ENCODE data around the gene OVOL1.
"Not testable (repeated sequence)": the region's sequence is repeated elsewhere in the genome, so short reads cannot be mapped to it uniquely, and the experiment has no call there.

Gene OVOL1

DNA sequence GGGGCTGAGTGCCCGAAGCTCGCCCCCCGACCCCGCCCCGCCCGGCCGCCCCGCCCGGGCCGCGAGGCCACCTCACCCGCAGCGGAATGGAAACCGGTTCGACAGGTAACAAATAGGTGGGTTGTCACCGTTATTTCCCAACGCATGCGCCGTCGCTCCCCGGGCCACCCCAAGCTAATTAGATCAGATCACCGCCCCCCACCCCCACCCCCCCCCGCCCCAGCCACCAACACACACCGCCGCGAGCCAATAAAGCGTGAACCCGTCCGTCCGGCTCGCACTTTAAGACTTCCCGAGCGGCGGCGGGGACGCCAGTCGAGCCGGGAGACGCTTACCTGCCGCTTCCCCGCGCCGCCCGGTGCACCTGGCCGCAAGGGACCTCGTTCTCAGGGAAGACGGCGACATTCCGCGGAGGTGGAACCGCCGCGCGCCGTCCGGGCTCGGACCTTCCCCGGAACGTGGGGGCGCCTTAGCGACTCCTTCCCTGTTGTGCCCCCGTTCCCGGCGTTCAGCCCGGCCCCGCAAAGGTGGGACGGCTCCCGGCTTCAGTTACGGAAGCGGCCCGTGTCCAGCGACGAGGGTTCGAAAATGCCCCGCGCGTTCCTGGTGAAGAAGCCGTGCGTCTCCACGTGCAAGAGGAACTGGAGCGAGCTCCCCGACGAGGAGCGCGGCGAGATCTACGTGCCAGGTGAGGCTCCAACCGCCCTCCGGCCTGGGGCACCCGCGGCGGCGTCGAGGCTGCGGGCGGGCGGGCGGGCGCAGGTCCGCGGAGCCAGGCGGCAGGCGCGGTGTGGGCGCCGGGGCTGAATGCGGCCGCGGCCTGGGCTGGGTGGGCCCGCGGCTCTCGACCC is at the start of gene OVOL1:
OVOL1 (plus strand) TSS at position 278 of the 851 bp plus-strand sequence; CDS start at position 589, 311 bp downstream.
- no peak for DNase-seq

DNA sequence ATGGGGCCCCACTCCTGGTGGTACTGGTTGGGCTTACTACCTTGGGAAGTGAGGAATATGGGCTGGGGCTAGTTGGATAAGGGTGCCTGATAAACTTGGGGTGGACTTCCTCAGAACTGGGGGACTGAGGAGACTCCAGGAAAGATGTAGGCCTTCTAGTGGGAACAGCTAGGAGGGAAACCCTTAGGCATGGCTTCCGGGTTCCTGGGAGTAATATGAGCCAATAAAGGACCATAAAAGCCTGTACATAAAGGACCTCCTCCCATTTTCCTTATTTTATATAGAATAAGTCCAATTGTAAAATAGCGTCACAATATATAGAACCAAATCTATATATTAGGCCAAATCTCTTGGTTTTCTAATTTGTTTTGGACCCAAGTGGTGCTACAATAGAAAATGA is 47.8 kb upstream of the OVOL1 start:
- no peak for DNase-seq

DNA sequence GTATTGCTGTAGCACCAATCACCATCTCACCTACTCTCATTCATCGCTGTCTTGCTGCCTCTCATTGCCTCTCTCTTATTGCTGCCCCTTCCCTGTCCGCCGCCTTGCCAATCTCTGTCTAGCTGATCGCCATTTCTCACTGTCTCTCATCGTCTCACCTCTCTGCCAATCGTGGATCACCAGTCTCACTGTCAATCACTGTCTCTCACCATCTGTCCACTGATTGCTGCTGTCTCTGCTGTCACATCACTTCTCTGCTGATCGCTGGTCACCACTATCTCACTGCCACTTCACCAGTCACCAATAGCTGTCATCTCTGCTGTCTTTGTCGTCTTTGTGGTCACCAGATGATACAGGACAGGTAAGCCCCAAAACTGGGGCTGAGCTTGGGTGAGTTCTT is 45.7 kb upstream of the OVOL1 start:
- DNase-seq = no peak

DNA sequence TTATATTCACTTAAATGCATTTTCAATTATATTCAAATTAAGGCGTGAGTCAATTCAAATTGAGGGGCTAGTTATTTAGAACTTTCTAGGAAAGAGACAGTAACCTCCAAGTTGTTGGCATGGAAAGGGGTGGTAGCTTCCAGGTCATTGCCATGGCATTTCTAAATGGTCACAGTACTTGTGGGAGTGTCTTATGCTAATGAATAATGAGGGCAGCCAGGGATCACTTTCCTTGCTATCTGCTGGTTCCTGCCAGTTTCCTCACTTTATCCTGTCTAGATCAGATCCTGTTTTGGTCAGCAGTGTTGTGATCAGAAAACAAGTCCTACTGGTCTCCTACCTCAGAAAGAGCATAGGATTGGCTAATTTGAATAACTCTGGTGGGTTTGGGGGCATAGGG is 44.5 kb upstream of the OVOL1 start:
- DNase-seq = no peak

DNA sequence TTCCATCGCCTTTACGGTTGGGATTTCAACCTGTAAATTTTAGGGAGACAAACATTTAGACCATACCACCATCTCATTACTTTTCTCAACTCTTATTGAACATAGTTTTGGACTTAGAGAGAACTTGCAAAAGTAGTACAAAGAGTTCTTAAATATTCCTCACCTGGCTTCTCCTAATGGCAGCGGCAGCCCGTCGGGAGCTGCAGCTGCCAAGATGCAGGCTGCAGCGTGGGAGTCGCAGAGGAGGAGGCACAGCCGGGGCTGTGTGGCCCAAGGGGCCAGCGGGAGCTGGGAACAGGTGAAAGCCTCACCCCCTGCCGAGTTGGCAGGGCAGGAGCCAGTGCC is 43.2 kb upstream of the OVOL1 start:
- no peak for DNase-seq

DNA sequence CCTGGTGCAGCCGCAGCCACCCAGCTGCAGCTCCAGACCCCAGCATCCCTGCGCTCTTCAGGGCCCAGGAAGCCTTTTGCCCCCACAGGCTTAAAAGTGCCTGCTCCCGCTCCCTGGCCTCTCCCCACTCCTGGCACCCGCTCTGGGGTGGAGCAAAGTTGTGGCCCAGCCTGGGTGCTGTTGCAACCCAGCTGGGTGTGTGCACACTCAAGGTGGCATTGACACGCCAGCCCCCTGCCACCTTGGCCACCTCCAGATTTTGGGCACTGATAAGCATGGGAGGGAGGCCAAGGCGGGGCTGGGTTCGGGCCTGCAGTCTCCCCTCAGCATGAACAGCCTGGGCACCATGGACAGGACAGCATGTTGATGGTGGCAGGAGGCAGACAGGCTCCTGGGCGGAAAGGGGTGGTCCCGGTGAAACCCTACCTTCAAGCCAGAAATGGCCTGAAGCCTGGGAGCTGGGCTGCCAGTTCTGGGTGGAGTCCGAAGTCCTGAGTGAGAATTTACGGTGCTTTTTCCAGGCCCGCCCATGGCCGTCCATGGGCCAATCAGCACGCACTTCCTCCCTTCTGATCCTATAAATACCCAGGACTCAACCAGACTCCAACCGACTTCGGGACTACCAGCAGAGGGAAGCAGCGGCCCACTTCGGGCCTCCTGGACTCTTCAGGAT is 42.7 kb upstream of the OVOL1 start:
- DNase-seq = no peak

DNA sequence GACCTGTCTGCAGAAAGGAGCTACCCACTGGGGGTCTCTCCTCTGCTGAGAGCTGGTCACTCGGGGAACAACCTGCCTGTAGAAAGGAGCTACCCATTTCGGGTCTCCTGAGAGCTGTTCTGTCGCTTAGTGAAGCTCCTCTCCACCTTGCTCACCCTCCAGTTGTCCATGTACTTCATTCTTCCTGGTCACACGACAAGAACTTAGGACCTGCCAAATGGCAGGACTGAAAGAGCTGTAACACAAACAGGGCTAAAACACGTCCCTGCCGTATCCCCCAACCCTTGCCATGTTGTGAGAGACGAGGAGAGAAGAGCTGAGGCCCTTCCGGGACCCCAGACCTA is 42.2 kb upstream of the OVOL1 start:
- no peak for DNase-seq

DNA sequence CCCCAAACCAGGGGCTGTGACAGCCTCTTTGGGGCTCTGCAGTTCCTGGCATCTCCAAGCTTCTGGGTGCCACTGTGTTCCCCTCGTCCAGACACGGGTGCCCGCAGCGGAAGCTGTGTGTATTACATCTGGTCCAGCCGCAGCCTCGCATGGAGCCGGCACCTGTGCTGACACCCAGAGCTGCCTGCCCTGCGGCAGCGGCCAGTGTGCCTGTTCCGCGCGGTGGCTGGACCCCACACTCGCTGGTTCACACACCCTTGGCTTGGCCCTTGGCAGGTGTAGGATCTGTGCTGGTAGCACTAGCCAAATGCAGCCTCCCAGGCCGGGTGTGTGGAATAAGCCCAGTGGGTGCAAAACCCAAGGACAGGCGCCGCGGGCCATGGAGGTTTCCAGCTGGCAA is 41.8 kb upstream of the OVOL1 start:
- no peak for DNase-seq

DNA sequence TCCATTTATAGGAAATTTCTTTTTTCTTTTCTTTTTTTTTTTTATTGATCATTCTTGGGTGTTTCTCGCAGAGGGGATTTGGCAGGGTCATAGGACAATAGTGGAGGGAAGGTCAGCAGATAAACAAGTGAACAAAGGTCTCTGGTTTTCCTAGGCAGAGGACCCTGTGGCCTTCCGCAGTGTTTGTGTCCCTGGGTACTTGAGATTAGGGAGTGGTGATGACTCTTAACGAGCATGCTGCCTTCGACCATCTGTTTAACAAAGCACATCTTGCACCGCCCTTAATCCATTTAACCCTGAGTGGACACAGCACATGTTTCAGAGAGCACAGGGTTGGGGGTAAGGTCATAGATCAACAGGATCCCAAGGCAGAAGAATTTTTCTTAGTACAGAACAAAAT is 24.7 kb upstream of the OVOL1 start:
- not testable (repeated sequence) for DNase-seq

DNA sequence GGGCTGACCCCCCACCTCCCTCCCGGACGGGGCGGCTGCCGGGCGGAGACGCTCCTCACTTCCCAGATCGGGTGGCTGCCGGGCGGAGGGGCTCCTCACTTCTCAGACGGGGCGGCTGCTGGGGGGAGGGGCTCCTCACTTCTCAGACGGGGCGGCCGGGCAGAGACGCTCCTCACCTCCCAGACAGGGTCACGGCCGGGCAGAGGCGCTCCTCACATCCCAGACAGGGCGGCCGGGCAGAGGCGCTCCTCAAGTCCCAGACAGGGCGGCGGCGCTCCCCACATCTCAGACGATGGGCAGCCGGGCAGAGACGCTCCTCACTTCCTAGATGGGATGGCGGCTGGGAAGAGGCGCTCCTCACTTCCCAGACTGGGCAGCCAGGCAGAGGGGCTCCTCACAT is 24.0 kb upstream of the OVOL1 start:
- not testable (repeated sequence) for DNase-seq

DNA sequence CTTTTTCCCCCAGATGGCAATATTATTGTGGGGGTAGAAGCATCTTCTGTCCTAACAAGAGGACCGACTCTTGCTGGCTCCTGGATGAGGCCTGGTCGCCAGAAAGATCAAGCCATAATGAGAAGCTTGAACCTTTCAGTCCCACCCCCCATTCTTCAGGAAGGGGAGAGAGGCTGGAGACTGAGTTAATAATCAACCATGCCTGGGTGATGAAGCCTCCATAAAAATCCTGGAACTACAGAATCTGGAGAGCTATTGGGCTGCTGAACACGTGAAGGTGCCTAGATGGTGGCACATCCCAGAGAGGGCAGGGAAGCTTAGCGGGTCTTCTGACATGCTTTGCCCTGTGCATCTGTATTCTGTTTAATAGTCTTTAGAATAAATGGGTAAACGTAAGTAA is 22.4 kb upstream of the OVOL1 start:
- DNase-seq = no peak

DNA sequence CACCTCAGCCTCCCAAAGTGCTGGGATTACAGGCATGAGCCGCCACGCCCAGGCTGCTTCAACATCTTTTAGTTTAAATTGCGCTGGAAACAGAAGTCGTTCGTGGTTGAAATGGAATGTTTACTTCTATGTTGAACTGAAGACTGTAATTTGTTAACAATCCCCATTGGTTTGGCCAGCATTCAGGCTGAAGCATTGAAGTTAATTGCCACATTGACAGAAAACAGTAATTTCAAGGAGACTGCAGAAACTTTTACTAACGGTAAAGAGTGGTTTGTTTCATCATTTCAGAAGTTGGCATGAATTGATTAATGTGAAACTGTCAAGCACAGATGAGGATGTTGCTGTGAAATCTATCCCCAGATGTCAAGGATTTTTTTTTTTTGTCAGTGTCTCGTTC is 20.3 kb upstream of the OVOL1 start:
- DNase-seq = no peak

DNA sequence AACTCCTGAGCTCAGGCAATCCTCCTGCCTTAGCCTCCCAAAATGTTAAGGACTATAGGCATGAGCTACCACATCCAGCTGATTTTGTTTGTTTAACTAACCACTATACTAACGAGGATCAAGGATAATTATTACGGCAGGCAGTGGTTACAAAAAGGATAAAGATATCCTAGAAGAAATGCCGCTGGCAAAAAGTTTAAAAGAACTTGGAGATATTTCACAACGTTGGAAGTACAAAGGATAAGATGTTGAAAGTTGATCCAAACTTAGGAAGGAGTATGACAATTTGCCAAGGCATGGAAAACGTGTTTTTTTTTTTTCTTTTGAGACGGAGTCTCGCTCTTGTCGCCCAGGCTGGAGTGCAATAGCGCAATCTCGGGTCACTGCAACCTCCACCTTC is 19.5 kb upstream of the OVOL1 start:
- no peak for DNase-seq

DNA sequence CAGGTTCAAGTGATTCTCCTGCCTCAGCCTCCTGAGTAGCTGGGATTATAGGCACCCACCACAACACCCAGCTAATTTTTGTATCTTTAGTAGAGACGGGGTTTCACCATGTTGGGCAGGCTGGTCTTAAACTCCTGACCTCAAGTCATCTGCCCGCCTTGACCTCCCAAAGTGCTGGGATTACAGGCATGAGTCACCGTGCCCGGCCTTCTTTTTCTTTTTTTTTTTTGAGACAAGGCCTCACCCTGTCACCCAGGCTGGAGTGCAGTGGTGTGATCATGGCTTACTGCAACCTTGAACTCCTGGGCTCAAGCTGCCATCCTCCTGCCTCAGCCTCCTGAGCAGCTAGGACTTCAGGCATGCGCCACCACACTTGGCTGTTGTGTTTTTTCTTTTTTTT is 19.1 kb upstream of the OVOL1 start:
- not testable (repeated sequence) for DNase-seq

DNA sequence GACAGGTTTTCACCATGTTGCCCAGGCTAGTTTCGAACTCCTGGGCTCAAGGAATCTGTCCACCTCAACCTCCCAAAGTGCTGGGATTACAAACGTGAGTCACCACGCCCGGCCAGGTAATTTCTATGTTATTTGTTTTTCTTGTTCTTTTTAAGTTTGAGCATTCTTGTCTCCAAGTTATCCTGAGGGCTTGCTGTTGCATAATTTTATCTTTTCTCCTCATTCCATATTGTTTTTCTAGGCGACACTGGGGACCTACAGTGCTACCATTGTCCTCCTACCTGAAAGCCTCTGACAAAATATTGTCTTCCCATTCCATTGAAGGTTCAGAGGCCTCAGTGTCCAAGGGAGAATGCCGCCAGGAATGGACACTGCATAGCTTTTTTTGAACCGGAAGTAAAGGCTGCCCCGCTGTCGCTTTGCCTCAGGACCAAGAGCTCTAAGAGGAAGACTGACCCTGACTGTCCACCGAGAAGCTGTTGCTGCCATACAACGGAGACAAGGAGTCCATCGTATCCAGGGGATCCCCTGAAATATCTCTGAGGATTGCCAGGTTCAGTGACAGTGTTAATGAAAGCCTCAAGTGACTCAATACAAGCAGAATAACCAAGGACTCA is 15.8 kb upstream of the OVOL1 start:
- no peak for DNase-seq

DNA sequence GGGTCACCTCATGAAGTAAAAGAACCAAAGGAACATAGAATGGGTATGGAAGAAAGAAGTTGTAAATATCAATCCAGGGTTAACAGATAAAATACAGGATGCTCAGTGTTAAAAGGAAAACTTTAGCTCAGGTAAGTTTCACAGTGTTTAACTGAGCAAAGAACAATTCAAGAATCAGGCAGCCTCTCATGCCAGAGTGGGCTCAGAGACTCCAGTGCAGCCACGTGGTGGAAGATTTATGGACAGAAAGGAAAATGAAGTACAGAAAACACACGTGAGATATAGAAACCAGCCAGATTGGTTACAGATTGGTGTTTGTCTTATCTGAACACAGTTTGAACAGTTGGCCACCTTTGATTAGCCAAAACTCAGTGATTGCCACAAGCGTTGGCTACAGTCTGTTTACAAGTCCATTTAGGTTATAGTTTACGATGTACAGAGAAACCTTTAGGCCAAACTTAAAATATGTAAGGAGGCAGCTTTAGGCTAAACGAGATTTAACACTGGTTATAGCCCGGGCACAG is 15.2 kb upstream of the OVOL1 start:
- no peak for DNase-seq

DNA sequence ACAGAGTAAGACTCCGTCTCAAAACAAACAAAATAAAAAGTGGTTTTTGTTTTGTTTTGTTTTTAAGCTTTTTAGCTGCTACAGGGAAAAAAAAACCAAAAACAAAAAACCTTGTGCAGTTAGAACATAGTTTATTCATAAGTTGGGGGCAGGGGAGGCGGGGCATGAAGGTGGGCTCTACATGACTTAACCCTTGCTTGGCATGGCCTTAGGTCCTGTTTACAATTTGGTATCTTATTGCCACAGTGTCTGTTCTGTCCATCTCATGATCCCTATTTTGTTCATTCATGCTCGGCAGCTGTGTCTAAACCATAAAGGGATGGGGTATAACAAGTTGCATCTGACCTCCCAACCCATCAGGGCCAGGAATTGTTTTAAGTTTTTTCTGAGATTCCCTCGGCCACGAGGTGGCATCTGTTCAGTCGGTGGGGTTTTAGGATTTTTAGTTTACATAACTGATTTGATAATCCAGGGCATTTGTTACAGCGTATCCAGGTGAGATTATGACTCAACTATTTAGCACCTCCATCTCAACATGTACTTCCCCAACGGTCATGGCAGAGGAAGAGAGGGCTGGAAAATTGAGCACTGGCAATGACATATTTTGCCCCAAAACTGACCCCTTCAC is 13.0 kb upstream of the OVOL1 start:
- no peak for DNase-seq

DNA sequence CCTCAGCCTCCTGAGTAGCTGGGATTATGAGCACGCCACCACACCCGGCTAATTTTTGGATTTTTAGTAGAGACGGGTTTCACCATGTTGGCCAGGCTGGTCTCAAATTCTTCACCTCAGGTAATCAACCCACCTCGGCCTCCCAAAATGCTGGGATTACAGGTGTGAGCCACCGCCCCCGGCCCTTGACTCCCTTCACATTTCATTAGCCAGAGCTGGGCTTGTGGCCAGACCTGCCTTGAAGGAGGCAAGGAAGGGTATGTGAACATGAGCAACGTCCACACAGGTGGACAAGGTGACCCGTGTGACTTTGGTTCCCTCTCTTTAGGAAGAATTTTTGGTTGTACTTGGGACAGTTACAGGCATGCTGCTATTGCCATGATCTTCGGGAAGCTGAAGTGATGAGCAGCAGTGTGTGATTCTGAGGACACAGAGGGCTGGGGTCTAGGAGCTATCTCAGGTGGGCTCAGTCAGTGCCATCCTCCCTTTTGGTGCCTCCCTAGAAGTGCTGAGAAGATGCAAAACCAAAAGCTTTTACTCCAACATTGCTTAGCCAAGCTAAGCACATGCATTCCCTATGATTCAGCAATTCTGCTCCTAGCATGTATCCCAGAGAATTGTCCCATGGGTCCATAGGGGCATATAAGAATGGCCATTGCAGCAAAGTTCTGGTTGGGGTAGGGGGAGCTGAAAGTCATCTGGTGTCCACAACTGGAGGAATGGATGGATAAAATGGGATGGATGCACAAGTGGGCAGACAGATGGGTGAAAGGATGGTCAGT is 12.1 kb upstream of the OVOL1 start:
- no peak for DNase-seq

DNA sequence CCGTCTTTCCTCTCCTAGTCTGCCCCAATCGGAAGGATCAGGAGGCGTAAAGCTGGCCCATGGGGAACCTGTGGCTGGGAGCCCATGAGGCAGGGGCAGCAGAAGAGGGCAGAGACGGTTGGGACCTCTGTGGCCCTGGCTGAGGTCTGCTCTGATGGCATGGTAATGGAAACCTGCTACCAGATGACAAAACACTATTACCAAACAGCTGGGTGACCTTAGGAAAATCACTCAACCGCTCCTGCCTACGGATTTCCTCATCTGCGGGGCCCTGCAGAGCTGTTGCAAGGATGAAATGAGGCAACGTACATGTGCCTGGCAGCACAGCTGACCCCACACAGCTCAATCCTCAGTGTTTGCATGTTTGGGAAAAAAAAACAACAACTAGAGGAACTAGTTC is 10.7 kb upstream of the OVOL1 start:
- DNase-seq = no peak

DNA sequence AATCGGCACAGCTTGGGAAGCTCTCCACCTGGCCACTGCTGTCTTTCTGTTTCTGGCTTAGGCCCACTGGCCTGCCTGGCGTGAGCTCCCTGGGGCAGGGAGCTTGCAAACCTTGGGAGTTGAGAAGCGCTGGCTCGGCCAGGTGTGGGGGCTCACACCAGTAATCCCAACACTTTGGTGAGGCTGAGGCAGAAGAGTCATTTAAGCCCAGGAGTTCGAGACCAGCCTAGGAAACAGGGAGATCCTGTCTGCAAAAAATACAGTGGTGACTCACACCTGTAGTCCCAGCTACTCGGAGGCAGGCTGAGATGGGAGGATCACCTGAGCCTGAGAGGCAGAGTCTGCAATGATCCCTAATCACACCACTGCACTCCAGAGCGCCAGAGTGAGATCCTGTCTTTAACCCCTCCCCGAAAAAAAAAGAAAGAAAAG is 10.1 kb upstream of the OVOL1 start:
- DNase-seq = no peak

DNA sequence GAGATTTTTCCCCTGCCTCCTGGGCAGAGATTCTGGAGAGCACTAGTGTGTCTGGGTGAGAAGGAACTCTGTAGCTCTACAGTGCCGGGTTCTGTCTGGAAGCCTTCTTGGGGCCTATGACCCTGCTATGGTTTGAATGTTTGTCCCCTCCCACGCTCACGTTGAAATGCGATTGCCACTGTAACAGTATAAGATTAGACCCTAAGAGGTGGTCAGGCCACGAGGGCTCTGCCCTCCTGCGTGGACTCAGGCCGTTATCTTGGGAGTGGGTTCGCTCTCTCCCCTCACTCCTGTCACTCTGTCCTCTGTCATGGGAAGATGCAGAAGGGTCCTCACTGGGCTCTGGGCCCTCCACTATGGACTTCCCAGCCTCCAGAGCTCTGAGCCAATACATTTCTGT is 9.6 kb upstream of the OVOL1 start:
- no peak for DNase-seq

DNA sequence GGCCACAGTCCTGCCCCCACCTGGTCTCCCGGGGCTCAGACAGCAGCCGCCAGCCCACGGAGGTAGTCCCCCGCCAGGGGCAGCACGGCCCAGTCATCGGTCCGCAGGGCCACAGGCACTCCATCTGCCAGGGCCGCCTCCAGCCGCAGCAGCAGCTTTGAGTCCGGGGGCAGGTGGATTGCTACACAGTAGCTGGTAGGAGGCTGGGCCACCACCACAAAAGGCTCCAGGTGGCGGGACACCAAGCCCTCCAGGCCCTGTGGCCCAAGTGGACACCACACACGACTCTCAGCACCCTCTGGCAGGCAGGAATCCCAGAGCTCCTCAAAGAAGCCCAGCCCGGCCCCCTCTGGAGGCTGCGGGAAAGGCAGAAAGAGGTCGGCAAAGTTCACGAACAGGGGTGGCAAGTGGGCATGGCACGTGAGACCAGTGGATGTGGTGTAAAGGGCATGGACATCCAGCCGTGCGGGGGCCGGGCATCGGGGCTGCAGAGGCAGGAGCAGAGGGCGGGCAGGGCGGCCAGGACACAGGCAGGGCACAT is 9.0 kb upstream of the OVOL1 start:
- DNase-seq = no peak
